Stimulated activated CD4-positive, alpha-beta T cell treated with anti-CD3 and anti-CD28 coated beads, Interleukin-1b, Interleukin-23, amount 100 ng/mL, for 48 hours (primary cell): ENCODE data around the gene CFAP74.
A peak's percentile ranks its signal among the peaks of the same experiment; 100 is the strongest.

Experiments used
- DNase-seq: peaks from one replicate; pipeline ENCODE4 v3.0.0-alpha.2; 2020

Gene CFAP74

GRCh38 chr1:1914101-1914970 is 89.2 kb downstream of the CFAP74 start:
- DNase-seq = no peak

- no peak for DNase-seq
Observed at GRCh38 chr1:1911350-1912041, 92.1 kb downstream of the CFAP74 start.

DNA sequence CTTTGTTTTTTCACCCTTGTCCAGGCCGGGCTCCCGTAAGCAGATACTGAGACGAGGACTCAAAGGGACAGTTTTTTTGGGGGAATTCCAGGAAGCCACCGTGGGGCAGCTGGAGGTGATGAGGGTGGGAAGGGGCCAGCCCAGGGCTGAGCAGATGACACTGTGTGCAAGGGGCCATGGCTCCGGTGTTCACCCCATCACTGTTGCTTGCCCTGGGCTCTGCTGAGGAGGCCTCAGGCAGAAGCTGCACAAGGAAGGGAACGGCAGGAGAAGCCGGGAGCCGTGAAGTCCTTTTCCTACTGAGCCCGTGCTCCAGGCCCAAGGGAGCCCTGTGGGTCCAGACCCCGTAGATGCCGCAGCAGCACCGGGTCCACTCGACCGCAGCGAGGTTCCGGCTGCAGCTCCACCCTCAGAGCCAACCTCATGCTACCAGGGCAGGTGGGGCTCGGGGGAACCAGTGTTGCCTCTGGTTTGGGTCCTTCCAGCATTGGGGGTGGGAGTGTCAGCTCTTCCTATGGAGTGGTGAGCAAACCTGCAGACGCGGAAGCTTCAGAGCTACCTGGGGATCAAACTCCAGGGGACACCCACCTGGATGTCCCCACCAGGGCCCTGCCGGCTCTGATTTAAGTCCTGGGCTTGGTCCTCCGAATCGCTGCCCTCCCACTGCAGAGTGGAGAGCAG is 92.8 kb downstream of the CFAP74 start:
- DNase-seq = no peak

- DNase-seq = no peak
Observed at GRCh38 chr1:1910033-1910465, 93.5 kb downstream of the CFAP74 start.

GRCh38 chr1:1908506-1908791 is 95.1 kb downstream of the CFAP74 start:
- no peak for DNase-seq

- DNase-seq = no peak
Observed at GRCh38 chr1:1907098-1907736, 96.4 kb downstream of the CFAP74 start.

DNA sequence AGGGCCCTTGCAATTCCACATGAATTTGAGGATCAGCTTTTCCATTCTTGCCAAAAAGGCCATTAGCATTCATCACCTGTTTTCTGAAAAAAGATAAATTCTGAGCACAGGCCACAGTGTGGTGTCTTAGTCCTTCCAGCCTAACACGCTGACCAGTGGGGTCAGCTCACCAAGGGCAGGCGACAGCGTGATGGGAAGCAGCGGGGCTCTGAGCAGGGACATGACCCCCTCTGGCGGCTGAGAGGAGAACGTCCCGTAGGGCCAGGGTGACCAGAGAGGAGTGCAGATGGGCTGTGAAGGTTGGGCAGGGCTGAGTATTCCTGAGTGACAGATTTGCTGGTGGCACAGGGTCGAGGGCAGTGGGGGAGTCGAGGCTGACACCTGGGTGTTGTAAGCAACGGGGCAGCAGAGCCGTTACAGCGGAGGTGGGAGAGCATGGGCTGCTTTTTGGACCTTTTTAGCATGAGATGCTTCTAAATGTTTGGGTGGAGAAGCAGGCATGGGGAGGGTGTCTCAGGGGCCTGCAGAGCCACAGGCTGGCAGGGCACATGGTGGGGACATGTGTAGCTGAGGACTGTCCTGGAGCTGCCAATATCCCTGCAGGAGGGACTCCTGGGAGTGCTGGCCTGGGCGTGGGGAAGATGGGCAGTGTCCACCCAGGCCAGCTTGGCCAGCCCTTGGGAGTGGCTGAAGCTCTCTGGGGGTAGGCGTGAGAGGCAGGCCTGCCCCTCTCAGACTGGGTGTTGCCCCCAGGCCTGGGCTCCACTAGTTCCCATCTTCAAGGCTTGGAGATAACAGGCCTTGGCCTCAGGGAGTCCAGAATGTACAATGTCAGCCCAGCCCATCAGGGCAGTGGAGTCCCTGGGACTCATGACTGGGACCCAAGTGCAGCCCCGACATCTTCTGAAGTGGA is 97.1 kb downstream of the CFAP74 start:
- DNase-seq = peak; percentile 69

DNA sequence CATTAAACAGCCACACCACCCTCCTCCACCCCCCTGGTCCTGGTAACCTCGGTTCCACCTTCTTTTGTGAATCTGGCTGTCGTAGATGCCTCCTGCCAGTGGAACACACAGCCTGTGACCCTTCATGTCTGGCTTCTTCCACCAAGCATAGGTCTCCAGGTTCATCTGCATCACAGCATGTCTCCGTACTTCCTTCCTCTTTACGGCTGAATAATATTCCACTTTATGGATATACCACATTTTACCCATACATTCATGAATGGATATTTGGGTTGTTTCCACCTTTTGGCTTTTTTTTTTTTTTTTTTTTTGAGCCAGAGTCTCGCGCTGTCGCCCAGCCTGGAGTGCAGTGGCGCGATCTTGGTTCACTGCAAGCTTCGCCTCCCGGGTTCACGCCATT is 100.4 kb downstream of the CFAP74 start:
- DNase-seq = no peak

DNA sequence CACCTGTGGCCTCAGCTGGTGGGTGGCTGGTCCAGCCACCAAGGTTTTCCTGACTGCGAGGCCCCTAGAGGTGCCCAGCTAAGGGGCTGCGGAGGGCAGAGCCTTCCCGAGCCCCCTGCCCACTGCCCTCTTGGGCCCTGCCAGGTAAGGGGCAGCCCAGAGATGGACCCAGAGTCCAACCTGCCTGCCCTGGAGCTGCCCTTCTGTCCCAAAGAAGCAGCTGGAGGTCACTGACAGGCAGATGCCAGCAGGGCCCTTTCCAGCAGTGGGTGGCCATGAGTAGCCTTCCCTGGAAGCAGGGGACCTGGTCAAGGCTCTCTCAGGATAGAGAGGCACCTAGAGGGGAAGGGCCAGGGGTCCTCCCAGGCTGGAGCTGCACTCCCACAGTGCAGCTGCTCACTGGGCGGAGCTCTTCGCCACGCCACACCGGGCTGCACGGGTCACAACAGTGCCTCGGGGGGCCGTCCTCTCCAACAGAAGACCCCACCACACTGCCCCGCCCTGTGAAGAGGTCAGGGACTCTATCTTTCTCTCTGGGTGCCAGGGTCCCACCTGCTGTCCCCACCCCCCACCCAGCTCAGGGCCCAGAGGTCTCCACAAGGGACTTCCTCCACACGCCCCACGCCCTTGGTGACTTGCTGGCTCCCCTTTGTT is 101.8 kb downstream of the CFAP74 start:
- no peak for DNase-seq

DNA sequence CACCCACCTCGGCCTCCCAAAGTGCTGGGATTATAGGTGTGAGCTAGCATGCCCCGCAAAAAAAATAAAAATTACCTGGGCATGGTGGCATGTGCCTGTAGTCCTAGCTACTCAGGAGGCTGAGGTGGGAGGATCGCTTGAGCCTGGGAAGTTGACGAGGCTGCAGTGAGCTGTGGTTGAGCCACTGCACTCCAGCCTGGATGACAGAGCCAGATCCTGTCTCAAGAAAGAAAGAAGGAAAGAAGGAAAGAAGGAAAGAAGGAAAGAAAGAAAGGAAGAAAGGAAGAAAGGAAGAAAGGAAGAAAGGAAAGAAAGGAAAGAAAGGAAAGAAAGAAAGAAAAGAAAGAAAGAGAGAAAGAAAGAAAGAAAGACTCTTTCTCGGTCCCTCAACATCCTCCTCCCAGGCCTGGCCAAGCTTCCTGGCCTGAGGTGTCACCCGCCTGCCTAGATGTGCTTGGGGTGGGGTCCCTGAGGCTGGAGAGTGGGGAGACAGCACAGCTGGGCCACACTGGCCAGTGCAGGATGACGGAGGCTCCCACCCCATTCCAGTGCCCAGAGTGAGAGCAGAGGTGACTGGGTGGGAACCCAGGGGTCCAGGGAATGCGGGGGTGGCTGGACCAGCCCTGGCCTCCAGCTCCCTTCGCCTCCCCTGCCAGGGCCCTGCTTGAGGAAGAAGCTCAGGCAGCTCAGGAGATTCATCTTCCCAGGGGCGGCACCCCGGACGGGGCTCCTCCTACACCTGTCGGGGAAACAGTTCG is 102.5 kb downstream of the CFAP74 start:
- DNase-seq = no peak

GRCh38 chr1:1899967-1900327 is 103.6 kb downstream of the CFAP74 start:
- no peak for DNase-seq

GRCh38 chr1:1899266-1899966 is 104.2 kb downstream of the CFAP74 start:
- no peak for DNase-seq

DNA sequence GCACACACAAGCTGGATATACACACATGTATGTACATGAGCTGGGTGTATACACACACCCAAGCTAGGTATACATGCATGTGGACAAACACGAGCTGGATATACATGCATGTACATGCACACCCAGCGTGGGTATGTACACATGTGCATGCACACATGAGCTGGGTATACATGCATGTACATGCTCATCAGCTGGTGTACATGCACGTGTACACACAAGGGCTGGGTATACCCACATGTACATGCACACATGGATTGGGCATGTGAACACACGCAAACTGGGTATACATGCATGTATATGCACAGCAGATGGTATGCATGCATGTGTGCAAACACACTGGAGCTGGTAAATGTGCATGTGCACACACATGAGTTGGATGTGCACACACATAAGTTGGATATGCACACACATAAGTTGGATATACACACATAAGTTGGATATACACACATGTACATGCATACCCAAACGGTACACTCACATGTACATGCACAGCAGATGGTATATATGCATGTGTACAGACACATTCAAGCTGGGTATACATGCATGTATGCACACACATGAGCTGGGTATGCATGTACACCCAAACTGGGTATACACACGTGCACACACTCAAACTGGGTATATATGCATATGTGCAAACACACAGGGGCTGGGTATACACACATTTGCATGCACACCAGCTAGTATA is 105.2 kb downstream of the CFAP74 start:
- no peak for DNase-seq

DNA sequence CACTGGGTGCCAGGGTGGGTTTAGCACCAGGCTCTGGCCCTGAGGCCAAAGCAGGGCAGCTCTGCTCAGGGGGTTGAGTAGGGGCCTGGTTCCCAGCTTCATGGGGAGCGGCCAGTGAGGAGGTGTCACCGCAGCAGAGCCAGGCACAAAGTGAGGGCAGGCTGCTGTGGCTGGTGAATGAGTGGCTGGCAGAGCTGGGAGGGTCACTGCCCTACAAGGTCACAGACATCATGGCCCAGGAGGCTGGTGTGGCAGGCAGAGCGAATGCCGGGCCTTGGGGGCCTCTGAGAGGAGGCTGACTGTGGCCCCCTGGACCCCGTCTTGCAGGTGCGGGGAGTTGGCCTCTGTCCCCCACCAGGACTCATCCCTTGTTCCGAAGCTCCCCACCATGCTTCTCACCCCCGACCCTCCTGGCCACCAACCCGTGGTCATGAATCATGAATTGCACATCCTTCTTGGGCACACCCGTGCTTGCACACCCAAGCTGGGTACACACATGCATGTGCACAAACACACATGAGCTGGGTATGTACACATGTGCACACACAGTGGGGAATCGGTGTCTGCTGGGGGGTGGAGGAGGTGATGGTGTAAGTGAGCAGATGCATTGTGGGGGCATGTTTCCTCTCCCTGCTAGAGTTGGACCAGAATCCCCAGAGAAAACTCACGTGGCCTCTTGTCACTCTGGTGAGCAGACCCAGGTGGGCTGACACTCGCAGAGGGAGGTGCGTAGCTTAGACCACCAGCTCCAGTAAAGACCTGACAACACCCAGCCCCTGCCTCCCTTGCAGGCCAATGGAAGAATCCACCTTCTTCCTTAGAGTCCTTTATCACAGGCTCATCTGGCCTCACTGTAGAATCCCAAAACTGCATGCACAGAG is 107.9 kb downstream of the CFAP74 start:
- DNase-seq = no peak

DNA sequence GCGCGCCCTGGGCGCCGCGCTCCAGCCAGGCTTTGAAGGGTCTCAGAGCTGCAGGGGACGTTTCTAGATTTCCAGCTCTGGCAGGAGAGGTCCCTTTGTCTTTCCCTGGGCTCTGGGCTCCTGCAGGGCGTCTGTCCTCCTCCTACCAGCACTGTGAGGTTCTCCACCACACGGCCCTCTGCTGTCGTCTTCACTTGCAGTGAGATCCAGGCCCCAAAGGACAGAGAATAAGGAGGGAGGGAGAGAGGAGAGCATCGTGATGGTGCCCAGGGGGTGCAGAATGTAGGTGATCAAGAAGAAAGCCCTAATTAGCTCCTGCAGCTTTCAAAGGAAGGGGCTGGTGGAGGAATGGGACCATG is 108.5 kb downstream of the CFAP74 start:
- no peak for DNase-seq

DNA sequence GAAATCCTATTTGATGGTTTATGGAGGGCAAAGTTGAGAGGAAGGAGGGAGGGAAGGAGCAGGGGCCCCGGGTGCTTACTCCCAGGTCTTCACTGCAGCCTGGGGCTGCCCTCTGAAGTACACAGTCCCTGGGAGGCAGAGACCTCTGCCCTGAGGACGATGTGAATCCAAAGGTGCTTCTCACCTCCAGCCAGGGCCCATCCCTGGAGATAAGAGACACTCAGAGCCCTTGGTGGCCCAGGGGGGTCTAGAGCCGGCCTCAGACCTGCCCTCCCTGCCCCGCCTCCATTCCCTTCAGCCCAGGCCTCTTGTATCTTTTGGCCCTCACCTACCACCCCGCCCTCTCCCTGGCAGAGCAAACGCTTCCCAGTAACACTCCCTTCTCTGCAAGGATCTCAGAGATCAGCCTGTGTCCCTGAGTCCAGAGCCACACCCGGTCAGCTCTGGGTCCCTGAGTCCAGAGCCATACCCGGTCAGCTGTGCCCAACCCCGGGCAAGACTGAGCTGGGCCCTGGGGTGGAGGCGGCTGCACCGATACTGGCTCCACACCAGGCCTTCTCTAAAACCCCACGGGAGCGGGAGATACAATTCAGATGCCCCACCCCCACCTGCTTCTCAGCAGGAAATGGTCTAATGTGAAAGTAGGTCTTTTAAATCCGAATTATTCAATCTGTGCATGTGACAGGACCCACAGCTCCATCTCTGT is 109.1 kb downstream of the CFAP74 start:
- no peak for DNase-seq

GRCh38 chr1:1893997-1894353 is 109.6 kb downstream of the CFAP74 start:
- DNase-seq = no peak

DNA sequence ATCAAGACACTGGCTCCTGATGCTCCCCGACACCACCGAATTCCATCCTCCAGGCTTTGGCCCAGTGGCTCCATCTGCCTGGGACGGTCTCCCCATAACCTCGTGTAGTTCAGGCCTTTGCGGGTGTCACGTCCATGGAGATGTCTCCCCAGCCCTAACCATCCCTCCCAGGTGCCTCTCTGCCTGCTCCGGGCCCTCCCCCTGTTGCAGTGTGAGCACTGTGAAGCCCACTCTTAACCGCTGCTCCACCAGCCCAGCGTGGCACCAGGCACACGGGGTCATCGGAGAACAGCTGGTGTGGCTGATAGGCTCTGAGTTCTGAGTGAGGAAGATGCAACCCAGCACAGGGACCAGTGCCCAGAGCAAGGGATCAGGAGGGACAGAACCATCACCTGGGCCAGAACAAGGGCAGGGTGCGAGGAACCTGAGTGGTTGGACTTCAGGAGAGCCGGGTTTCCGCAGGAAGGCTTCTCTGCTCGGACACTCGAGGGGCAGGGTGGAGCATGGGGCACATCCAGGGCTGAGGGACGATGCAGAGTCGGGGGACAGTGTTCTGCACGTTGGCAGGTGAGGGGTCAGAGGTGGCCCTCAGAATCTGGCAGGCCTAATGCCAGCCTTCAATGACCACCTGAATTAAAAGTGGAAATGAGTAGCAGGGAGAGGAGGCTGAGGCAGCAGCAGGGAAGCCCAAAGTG is 110.1 kb downstream of the CFAP74 start:
- no peak for DNase-seq
